Progenitor cell of endocrine pancreas (in vitro differentiated cells): ENCODE results near the gene PDCD6IP. TPM values are rescaled to one million over a fixed set of nuclear protein-coding genes. Genes with fewer than 3 reads are reported as not detected.

Source experiments
- DNase-seq: peaks from one replicate; pipeline ENCODE4 v3.0.0; 2021; ENCODE audit warnings: low spot score; ENCODE audit not compliant: unreplicated experiment
- H3K27ac Mint-ChIP-seq: 2 replicates; pipeline ENCODE4 v1.8.0; 2021; ENCODE audit warnings: mild to moderate bottlenecking, moderate library complexity, mixed read lengths
- H3K27me3 Mint-ChIP-seq: 2 replicates; pipeline ENCODE4 v1.8.0; 2021; ENCODE audit warnings: mixed read lengths
- H3K36me3 Mint-ChIP-seq: 2 replicates; pipeline ENCODE4 v1.8.0; 2022; ENCODE audit warnings: mixed read lengths; ENCODE audit not compliant: insufficient read depth
- H3K4me1 Mint-ChIP-seq: 2 replicates; pipeline ENCODE4 v1.8.0; 2021; ENCODE audit warnings: low read depth, mixed read lengths
- H3K4me3 Mint-ChIP-seq: 2 replicates; pipeline ENCODE4 v1.8.0; 2021; ENCODE audit warnings: low read depth, mild to moderate bottlenecking, moderate library complexity, mixed read lengths
- H3K9me3 Mint-ChIP-seq: 2 replicates; pipeline ENCODE4 v1.8.0; 2021; ENCODE audit warnings: low read depth, mixed read lengths
- CTCF ChIP-seq: fragments of 200-600 bp; sonication (generic); IDR thresholded peaks from one replicate; pipeline ENCODE4 v1.5.0; 2021; ENCODE audit warnings: antibody characterized with exemption, mild to moderate bottlenecking; ENCODE audit not compliant: unreplicated experiment
- total RNA-seq: library from RNA; stranded (reverse); gene quantifications from 2 replicates; pipeline ENCODE4 v1.2.1, GENCODE V29; 2021

The PDCD6IP gene
- total RNA-seq, 1 donor from 2014 or later = 113 TPM

GRCh38 chr3:33807191-33807590 lies 8.8 kb downstream of the PDCD6IP start:
- no peak overlapping the region for H3K27ac Mint-ChIP-seq
- TF ChIP-seq CTCF = no peak
- no peak overlapping the region for H3K4me3 Mint-ChIP-seq
- H3K36me3 Mint-ChIP-seq = peaks cover 25% of the 10 kb centered on the region
- peaks cover 15% of the 10 kb centered on the region for H3K9me3 Mint-ChIP-seq
- H3K4me1 Mint-ChIP-seq = peaks cover 2% of the 10 kb centered on the region
- no peak for DNase-seq
- no peaks in the 10 kb centered on the region for H3K27me3 Mint-ChIP-seq

DNA sequence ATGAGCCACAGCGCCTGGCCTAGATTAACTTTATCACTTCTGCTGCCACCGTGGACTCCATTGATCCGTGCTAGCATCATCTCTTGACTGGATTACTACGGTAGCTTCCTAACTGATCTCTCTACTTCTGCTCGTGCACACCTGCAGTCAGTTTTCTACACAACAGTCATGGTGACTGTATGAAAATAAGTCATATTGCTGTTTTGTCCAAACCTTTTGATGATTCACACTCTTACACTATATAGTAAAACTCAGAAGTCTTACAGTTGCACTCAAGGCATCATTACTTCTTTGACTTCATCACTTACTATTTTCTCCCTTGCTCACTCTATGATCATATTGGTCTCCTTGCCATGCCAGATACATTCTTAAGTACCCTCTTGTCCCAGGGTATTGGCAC lies 10.1 kb downstream of the PDCD6IP start:
- H3K4me3 Mint-ChIP-seq = no peak overlapping the region
- H3K27me3 Mint-ChIP-seq = no peaks in the 10 kb centered on the region
- no peak overlapping the region for H3K27ac Mint-ChIP-seq
- H3K36me3 Mint-ChIP-seq = peaks cover 18% of the 10 kb centered on the region
- no peaks in the 10 kb centered on the region for H3K4me1 Mint-ChIP-seq
- TF ChIP-seq CTCF = no peak
- no peak for DNase-seq
- peaks cover 7% of the 10 kb centered on the region for H3K9me3 Mint-ChIP-seq

DNA sequence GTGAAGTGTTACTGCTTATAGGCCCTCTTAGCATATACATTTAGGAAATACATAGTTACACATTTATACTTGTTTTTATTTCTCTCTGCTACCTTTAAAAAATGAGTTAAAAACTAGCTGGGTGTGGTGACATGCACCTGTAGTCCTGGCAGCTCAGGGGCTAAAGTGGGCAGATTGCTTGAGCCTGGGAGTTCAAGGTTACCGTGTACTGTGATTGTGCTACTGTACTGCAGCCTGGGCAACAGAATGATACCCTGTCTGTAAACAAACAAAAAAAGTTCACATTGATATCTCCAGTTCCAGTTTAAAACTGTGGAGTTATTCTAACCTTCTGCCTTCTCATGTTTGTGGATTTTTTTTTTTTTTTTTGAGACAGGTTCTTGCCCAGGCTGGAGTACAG lies 12.1 kb downstream of the PDCD6IP start:
- Mint-ChIP-seq H3K4me1 (no peaks in the 10 kb centered on the region), H3K27ac (no peak overlapping the region), H3K27me3 (no peaks in the 10 kb centered on the region), H3K4me3 (no peak overlapping the region), H3K36me3 (peaks cover 12% of the 10 kb centered on the region), H3K9me3 (no peaks in the 10 kb centered on the region)
- no peak for TF ChIP-seq CTCF
- DNase-seq = no peak

- Mint-ChIP-seq H3K27me3 (no peaks in the 10 kb centered on the region), H3K36me3 (peaks cover 22% of the 10 kb centered on the region), H3K4me3 (no peak overlapping the region), H3K9me3 (no peaks in the 10 kb centered on the region), H3K4me1 (no peaks in the 10 kb centered on the region), H3K27ac (no peak overlapping the region)
- DNase-seq = no peak
- TF ChIP-seq CTCF = no peak
Observed at GRCh38 chr3:33821989-33822388, 23.6 kb downstream of the PDCD6IP start.

DNA sequence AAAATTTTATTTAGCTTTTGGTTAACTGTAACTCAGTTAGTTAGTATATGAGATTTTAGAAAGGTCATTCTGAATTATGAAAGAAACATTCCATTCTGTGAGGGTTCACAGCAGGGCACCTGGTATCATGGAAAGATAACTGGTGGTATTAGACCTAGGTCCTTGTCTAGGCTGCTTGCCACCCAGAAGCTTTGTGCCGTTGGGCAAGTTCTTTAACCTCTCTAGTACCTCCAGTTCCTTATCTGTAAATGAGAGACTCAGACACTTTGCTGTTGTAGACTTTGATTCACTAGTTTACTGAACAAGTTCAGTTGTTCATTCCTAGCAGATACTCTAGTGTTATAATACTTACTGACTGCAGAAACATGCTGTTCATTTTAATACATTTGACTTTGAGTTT lies 25.4 kb downstream of the PDCD6IP start:
- DNase-seq = no peak
- no peaks in the 10 kb centered on the region for H3K27me3 Mint-ChIP-seq
- no peak overlapping the region for H3K27ac Mint-ChIP-seq
- no peak overlapping the region for H3K4me3 Mint-ChIP-seq
- no peaks in the 10 kb centered on the region for H3K9me3 Mint-ChIP-seq
- H3K4me1 Mint-ChIP-seq = no peaks in the 10 kb centered on the region
- TF ChIP-seq CTCF = no peak
- H3K36me3 Mint-ChIP-seq = peaks cover 20% of the 10 kb centered on the region
